Left kidney (tissue), 2 donors: ENCODE data around the gene MGMT. TPM values are rescaled to one million over a fixed set of nuclear protein-coding genes. Genes with fewer than 3 reads are reported as not detected.

Experiments
- DNase-seq: peaks from one replicate; pipeline ENCODE4 v3.0.0-alpha.2; 2013
- polyA plus RNA-seq: library from polyadenylated mRNA; unstranded; fragments of 120-200 nt; gene quantifications from one replicate; pipeline ENCODE4 v1.2.1, GENCODE V29; 2013; ENCODE audit not compliant: insufficient read length

MGMT gene
- polyA plus RNA-seq, 1 donor: 13.8 TPM

GRCh38 chr10:129793996-129794395 lies 327.0 kb downstream of the MGMT start:
- DNase-seq: no peak

- DNase-seq: no peak
Observed at GRCh38 chr10:129796710-129797420, 329.8 kb downstream of the MGMT start.

GRCh38 chr10:129799942-129800341 lies 332.9 kb downstream of the MGMT start:
- no peak for DNase-seq

DNA sequence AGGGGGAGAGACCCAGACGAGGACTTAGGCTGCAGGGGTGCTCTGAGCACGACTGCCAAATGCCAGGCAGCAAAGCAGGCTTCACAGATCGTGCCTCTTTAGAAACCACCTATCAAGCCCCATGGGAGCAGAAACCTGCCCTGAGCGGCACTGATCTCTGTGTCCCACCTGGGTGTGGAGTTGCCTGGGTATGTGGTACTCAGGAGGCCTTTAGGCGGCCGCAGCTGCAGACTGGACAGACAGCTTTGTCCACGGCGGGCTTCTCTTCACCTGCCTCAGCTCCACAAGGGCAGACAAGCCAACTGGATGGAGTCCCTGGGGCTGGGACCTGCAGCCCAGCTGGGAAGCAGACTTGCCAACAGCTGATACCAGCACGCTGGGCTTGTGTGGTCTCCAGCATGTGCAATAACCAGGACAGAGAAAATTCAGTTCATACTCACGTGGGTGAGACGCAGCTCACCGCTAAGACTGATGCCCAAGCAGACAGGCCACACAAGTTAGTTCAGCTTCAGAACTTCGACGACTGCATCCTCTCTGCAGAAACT lies 333.8 kb downstream of the MGMT start:
- no peak for DNase-seq

DNA sequence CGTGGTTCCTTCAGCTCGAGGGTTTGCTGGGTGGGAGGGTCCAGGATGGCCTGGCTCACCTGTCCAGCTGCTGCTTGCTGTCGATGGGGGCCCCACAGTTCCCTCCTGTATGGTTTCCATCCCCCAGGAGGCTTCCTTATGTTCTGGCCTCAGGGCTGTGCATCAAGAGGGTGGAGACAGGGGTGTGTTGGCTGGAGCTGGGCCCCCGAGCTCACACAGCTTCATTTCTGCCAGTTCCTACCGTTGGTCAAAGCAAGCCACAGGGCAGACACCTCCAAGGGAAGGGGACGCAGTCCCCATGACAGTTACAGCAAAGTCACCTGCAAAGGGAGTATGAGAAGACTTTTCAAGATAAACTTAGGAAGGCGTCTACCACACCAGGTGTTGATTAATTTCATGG lies 340.2 kb downstream of the MGMT start:
- DNase-seq: no peak

- no peak for DNase-seq
Observed at GRCh38 chr10:129808092-129808983, 341.3 kb downstream of the MGMT start.

DNA sequence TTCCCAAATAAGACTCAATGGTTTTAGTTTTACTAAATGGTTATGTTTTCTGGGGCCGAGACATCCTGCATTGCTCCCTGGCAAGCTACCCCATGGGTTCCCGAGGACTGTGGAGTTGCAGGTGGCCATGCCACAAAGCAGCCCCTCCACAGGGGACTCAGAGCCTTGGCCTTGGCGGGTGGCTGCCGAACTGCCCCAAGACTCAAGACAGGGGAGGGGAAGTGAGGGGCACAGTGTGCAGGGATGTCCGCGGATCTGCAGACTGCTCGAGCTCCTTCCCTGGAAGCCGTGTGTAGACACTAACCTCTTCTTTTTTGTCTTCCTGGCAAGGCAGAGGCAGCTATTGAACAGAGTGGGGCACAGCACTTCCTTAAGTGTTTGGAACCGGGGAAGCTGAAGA lies 342.4 kb downstream of the MGMT start:
- DNase-seq: no peak

GRCh38 chr10:129809841-129810240 lies 342.8 kb downstream of the MGMT start:
- DNase-seq: no peak

GRCh38 chr10:129811208-129811607 lies 344.2 kb downstream of the MGMT start:
- DNase-seq: no peak

DNA sequence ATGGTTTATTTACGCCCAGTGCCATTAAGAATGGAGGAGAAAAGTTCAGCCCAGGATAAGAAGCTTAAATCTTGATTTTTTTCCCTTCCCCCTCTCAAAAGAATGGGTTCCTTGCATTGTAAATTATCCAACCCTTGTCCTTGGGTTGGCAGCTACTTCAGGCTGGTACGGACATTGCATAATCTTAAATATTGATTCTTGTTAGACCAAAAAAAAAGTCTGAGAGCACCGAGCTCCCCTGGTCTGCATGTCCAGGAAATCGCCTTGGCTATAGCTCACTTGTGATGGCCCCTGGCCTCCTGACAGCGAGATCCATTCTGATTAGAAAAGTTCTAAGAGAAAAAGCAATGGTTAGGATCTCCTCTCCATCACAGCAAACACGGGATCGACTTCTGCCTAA lies 345.4 kb downstream of the MGMT start:
- no peak for DNase-seq

DNA sequence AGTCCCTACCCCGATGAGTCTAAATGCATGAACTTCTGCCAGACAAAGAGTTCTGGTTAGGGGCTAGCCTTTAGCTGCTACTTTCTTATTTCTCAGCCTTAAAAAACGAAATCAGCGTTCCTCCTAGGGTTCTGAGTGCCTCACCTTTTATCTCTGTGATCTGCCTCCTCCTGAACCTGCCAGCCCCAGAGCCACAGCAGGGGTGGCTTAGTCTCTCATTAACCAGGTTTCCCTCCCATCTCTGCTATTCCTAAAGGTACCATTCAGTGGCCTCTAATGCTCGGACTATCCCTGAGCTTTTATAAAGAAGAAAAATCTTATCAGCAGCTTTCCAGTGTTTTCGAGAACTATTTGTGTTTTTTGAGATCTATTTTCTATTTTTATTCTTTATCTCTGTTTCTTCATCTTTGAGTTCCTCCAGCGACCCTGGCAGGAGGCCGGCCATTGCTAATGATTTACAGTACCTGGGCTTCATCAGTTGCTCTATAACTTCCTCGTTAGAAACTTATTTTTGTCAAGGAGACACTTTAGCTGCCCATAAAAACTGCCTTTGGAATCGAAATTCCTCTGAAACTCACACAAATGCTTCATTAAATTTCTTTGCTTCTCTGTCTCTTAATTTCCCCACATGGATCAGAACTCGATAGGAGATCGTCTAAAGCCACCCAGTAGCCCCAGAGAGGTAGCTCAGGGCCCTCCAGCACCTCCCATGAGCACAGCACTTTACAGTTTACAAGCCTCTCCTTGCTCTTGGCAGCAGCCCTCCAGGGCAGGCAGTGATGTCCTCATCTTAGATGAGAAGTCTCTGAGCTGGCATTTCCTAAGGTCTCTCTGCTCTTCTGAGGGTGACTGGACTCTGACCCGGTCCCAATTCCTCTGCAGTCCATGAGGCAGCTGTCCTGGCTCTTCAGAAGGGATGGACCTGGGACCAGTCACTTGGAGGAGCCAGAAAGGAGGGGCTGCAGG lies 347.9 kb downstream of the MGMT start:
- peak; percentile 4 for DNase-seq

- no peak for DNase-seq
Observed at GRCh38 chr10:129815898-129816655, 349.0 kb downstream of the MGMT start.

DNA sequence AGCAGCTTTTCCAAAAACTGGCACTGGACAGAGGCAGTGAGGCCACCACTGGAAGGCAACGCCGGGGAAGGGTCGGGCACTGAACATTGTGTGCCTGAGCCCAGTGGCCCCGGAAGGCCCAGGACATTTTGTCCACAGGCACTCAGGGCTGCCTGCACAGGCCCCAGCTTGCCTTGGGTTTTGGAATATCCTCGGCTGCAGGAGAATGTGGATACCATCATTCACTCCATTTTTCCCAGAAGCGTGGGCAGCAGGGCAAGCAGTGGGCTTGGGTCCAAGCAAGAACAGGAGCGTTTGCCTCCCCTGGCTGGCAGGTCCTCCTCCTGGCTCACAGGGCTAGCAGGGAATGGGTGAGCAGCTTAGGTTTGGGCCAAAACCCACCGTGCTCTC lies 349.6 kb downstream of the MGMT start:
- DNase-seq: no peak
